PC-3 (cell line): ENCODE results near the gene HAGHL.

Experiments
- CTCF ChIP-seq: fragments of 300-600 bp; sonication (generic); conservative IDR thresholded peaks from 2 replicates; pipeline ENCODE4 v1.5.1; 2017; ENCODE audit warnings: antibody characterized with exemption, low read depth, mild to moderate bottlenecking, low read length
- EZH2 ChIP-seq: fragments of 300-600 bp; sonication (generic); IDR thresholded peaks from one replicate; pipeline ENCODE4 v1.6.1; 2017; ENCODE audit warnings: antibody characterized with exemption, mild to moderate bottlenecking, low read length; ENCODE audit not compliant: unreplicated experiment
- EZH2phosphoT487 ChIP-seq: fragments of 300-600 bp; sonication (generic); IDR thresholded peaks from 2 replicates; pipeline ENCODE4 v1.6.1; 2018; ENCODE audit warnings: mild to moderate bottlenecking, antibody characterized with exemption, low read length, borderline replicate concordance

GRCh38 chr16:686459-687260, 40.2 kb upstream of the HAGHL start:
- no peak for TF ChIP-seq CTCF
- no peak for TF ChIP-seq EZH2phosphoT487
- no peak for TF ChIP-seq EZH2
